HL-60 (cell line): ENCODE measurements around the gene RARS2.

Experiments used
- SPI1 ChIP-seq: IDR thresholded peaks from 2 replicates; pipeline ENCODE4 v1.6.1; 2012; ENCODE audit warnings: low read depth, mild to moderate bottlenecking, borderline replicate concordance
- TF ChIP-seq, protein P1 (sequence below): IDR thresholded peaks from one replicate; pipeline ENCODE4 v1.5.1; 2011; ENCODE audit warnings: low read length, control low read depth, inconsistent platforms; ENCODE audit not compliant: insufficient read depth

DNA sequence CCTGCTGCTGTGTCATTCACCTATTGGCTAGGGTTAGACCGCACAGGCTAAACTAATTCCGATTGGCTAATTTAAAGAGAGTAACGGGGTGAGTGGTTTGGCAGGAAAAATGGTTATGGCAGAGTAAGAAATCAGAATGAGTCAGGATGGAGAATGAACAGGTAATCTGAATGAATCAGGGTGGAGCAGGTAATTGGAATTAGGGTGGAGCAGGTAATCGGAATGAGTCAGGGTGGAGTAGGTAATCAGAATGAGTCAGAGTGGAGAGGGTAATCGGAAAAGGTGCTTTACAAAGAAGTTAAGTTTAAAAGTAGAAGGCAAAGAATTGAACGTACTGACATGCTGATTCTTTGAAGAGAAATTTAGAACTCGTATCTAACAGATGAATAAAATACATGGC is 105.3 kb downstream of the RARS2 start:
- TF ChIP-seq, protein P1, sequence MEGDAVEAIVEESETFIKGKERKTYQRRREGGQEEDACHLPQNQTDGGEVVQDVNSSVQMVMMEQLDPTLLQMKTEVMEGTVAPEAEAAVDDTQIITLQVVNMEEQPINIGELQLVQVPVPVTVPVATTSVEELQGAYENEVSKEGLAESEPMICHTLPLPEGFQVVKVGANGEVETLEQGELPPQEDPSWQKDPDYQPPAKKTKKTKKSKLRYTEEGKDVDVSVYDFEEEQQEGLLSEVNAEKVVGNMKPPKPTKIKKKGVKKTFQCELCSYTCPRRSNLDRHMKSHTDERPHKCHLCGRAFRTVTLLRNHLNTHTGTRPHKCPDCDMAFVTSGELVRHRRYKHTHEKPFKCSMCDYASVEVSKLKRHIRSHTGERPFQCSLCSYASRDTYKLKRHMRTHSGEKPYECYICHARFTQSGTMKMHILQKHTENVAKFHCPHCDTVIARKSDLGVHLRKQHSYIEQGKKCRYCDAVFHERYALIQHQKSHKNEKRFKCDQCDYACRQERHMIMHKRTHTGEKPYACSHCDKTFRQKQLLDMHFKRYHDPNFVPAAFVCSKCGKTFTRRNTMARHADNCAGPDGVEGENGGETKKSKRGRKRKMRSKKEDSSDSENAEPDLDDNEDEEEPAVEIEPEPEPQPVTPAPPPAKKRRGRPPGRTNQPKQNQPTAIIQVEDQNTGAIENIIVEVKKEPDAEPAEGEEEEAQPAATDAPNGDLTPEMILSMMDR = no peak
- no peak for TF ChIP-seq SPI1
